Fibroblast of skin of left quadriceps (primary cell): ENCODE results near the gene SYNGR3.
A peak's percentile ranks its signal among the peaks of the same experiment; 100 is the strongest.
"Not testable (repeated sequence)": the region's sequence is repeated elsewhere in the genome, so short reads cannot be mapped to it uniquely, and the experiment has no call there.

Experiments used
- DNase-seq, 2 experiments: peaks; one replicate each; pipeline ENCODE4 v3.0.0-alpha.2; 2013; ENCODE audit warnings: low read depth in 2 of 2

SYNGR3 gene

GRCh38 chr16:2008009-2008526 is 18.3 kb downstream of the SYNGR3 start:
- no peak for DNase-seq

GRCh38 chr16:2008631-2009163 is 18.9 kb downstream of the SYNGR3 start:
- DNase-seq, result no peak

- DNase-seq, result no peak
These were observed 19.5 kb downstream of the SYNGR3 start for GRCh38 chr16:2009164-2009711.

- peak; percentile 66 to 72 for DNase-seq
These were observed 20.2 kb downstream of the SYNGR3 start, which contains the start of gene ZNF598 for GRCh38 chr16:2009791-2010510. Gene ZNF598 (minus strand): TSS chr16:2009821.

- not testable (repeated sequence) for DNase-seq
These were observed 22.0 kb downstream of the SYNGR3 start for GRCh38 chr16:2011726-2012125.

- no peak for DNase-seq
These were observed 23.8 kb downstream of the SYNGR3 start for GRCh38 chr16:2013527-2013926.

- no peak for DNase-seq
These were observed 25.6 kb downstream of the SYNGR3 start for GRCh38 chr16:2015117-2015946.

- DNase-seq, result no peak
These were observed 26.1 kb downstream of the SYNGR3 start for GRCh38 chr16:2015947-2016208.

GRCh38 chr16:2016407-2016922 is 26.7 kb downstream of the SYNGR3 start:
- DNase-seq, result no peak

GRCh38 chr16:2019518-2019920 is 29.7 kb downstream of the SYNGR3 start, which contains the start of gene NPW:
Gene NPW (plus strand): TSS chr16:2019785.
- DNase-seq, result no peak

GRCh38 chr16:2019921-2020831 is 30.4 kb downstream of the SYNGR3 start:
- no peak for DNase-seq

- no peak for DNase-seq
These were observed 32.9 kb downstream of the SYNGR3 start for GRCh38 chr16:2022723-2023091.

- DNase-seq, result peak; percentile 58 to 61
These were observed 33.6 kb downstream of the SYNGR3 start for GRCh38 chr16:2023092-2024031.

- no peak for DNase-seq
These were observed 34.3 kb downstream of the SYNGR3 start for GRCh38 chr16:2024032-2024420.

GRCh38 chr16:2025251-2025650 is 35.5 kb downstream of the SYNGR3 start:
- DNase-seq, result no peak

- no peak for DNase-seq
These were observed 36.2 kb downstream of the SYNGR3 start for GRCh38 chr16:2025878-2026460.

GRCh38 chr16:2026461-2027023 is 36.8 kb downstream of the SYNGR3 start, which contains the start of gene NHERF2:
Gene NHERF2 (plus strand): TSS chr16:2026902. CDS start chr16:2027006, 104 bp downstream.
- DNase-seq, result no peak

- DNase-seq, result no peak
These were observed 37.5 kb downstream of the SYNGR3 start for GRCh38 chr16:2027024-2028010.
